Peyer's patch (tissue), 4 donors: ENCODE results near the gene ZC3H7B. TPM values are rescaled to one million over a fixed set of nuclear protein-coding genes. Genes with fewer than 3 reads are reported as not detected.

Experiments used
- DNase-seq, 3 donors: peaks; one replicate each; pipeline ENCODE4 v3.0.0-alpha.2; 2017 to 2019
- H3K27ac ChIP-seq, 4 donors: fragments of 200-600 bp; sonication (generic); one replicate each; pipeline ENCODE4 v1.5.1; 2016 to 2019
- H3K27me3 ChIP-seq, 2 donors: fragments of 200-600 bp; sonication (generic); one replicate each; pipeline ENCODE4 v1.5.1; 2019
- H3K36me3 ChIP-seq, 3 donors: fragments of 200-600 bp; sonication (generic); one replicate each; pipeline ENCODE4 v1.5.1; 2016 to 2019
- H3K4me1 ChIP-seq, 4 donors: fragments of 200-600 bp; sonication (generic); one replicate each; pipeline ENCODE4 v1.5.1; 2016 to 2019
- H3K4me3 ChIP-seq, 4 donors: fragments of 200-600 bp; sonication (generic); 1 replicate in 3 of 4; 2 replicates in 1 of 4; pipeline ENCODE4 v1.5.1; 2016 to 2019; ENCODE audit warnings: mild to moderate bottlenecking in 1 of 4
- H3K9me3 ChIP-seq, 4 donors: fragments of 200-600 bp; sonication (generic); one replicate each; pipeline ENCODE4 v1.5.1; 2016 to 2019; ENCODE audit warnings: mild to moderate bottlenecking in 1 of 4
- CTCF ChIP-seq, 6 experiments: fragments of 450-650 bp in 4 of 6; fragments of 200-600 bp in 2 of 6; sonication (generic) in 1 of 6; IDR thresholded peaks; one replicate each; pipeline ENCODE4 v1.5.1; 2017 to 2019; ENCODE audit warnings: antibody characterized with exemption in 6 of 6, mild to moderate bottlenecking in 3 of 6, moderate library complexity in 1 of 6
- POLR2A ChIP-seq, 2 donors: fragments of 450-650 bp; IDR thresholded peaks; one replicate each; pipeline ENCODE4 v1.5.1; 2017; ENCODE audit warnings: antibody characterized with exemption in 2 of 2, mild to moderate bottlenecking in 2 of 2, moderate library complexity in 2 of 2
- total RNA-seq, 4 donors: library from RNA; depleted of rRNA; stranded (reverse); fragments of >200 nt; gene quantifications; one replicate each; pipeline ENCODE4 v1.1.0, GENCODE V29; 2016

ZC3H7B gene
- total RNA-seq, 4 donors from 2014 or later = 39.9 to 65.1 (median 60.0) TPM

- H3K9me3 ChIP-seq = no peaks in the 10 kb centered on the region
- H3K36me3 ChIP-seq = peaks cover 0 to 96% (median 0%) of the 10 kb centered on the region in 3 donors
- H3K4me3 ChIP-seq = no peak overlapping the region
- H3K4me1 ChIP-seq = no peaks in the 10 kb centered on the region
- no peak overlapping the region for H3K27ac ChIP-seq
- H3K27me3 ChIP-seq = no peaks in the 10 kb centered on the region
- DNase-seq = no peak
- TF ChIP-seq POLR2A (IDR thresholded peaks at IDR 0.05) (no peak), CTCF (IDR thresholded peaks at IDR 0.05) (no peak)
These were observed 40.5 kb upstream of the ZC3H7B start for GRCh38 chr22:41260871-41261270.

- H3K4me1 ChIP-seq = no peaks in the 10 kb centered on the region
- no peaks in the 10 kb centered on the region for H3K27me3 ChIP-seq
- no peak overlapping the region for H3K27ac ChIP-seq
- no peak for DNase-seq
- TF ChIP-seq POLR2A (IDR thresholded peaks at IDR 0.05) (no peak), CTCF (IDR thresholded peaks at IDR 0.05) (no peak)
- H3K36me3 ChIP-seq = peaks cover 0 to 94% (median 0%) of the 10 kb centered on the region in 3 donors
- no peak overlapping the region for H3K4me3 ChIP-seq
- no peaks in the 10 kb centered on the region for H3K9me3 ChIP-seq
These were observed 39.6 kb upstream of the ZC3H7B start for GRCh38 chr22:41261541-41262249.

- Histone ChIP-seq H3K4me3 (no peak overlapping the region), H3K4me1 (no peaks in the 10 kb centered on the region), H3K27me3 (no peaks in the 10 kb centered on the region), H3K27ac (no peak overlapping the region), H3K9me3 (no peaks in the 10 kb centered on the region), H3K36me3 (peaks cover 0 to 94% (median 0%) of the 10 kb centered on the region in 3 donors)
- TF ChIP-seq CTCF (IDR thresholded peaks at IDR 0.05) (no peak), POLR2A (IDR thresholded peaks at IDR 0.05) (no peak)
- no peak for DNase-seq
These were observed 39.0 kb upstream of the ZC3H7B start for GRCh38 chr22:41262250-41262765.

- no peak overlapping the region for H3K4me3 ChIP-seq
- no peak overlapping the region for H3K27ac ChIP-seq
- no peaks in the 10 kb centered on the region for H3K9me3 ChIP-seq
- H3K4me1 ChIP-seq = no peaks in the 10 kb centered on the region
- no peaks in the 10 kb centered on the region for H3K27me3 ChIP-seq
- TF ChIP-seq CTCF (IDR thresholded peaks at IDR 0.05) (no peak), POLR2A (IDR thresholded peaks at IDR 0.05) (no peak)
- peaks cover 0 to 94% (median 0%) of the 10 kb centered on the region in 3 donors for H3K36me3 ChIP-seq
- DNase-seq = no peak
These were observed 37.6 kb upstream of the ZC3H7B start for GRCh38 chr22:41263704-41264103.

- no peaks in the 10 kb centered on the region for H3K27me3 ChIP-seq
- H3K4me3 ChIP-seq = no peak overlapping the region
- no peaks in the 10 kb centered on the region for H3K9me3 ChIP-seq
- no peaks in the 10 kb centered on the region for H3K4me1 ChIP-seq
- no peak overlapping the region for H3K27ac ChIP-seq
- no peak for TF ChIP-seq POLR2A (IDR thresholded peaks at IDR 0.05)
- TF ChIP-seq CTCF (IDR thresholded peaks at IDR 0.05) = no peak
- H3K36me3 ChIP-seq = peaks cover 0 to 97% (median 0%) of the 10 kb centered on the region in 3 donors
- DNase-seq = no peak
These were observed 36.9 kb upstream of the ZC3H7B start for GRCh38 chr22:41264408-41264941.
